Measurements from ENCODE around the gene TSPEAR.
"Not testable (repeated sequence)": the region's sequence is repeated elsewhere in the genome, so short reads cannot be mapped to it uniquely, and the experiment has no call there.

TSPEAR gene

GRCh38 chr21:44603911-44604310 is 107.5 kb downstream of the TSPEAR start:
- no peak for TF ChIP-seq CTCF (IDR thresholded peaks at IDR 0.05; ENCODE audit: low read depth, low read length)
- H3K4me3 ChIP-seq (ENCODE audit: low read depth, low read length) = no peak overlapping the region

GRCh38 chr21:44603109-44603875 is 108.1 kb downstream of the TSPEAR start:
- H3K4me3 ChIP-seq (ENCODE audit: low read depth, low read length) = no peak overlapping the region
- no peak for TF ChIP-seq CTCF (IDR thresholded peaks at IDR 0.05; ENCODE audit: low read depth, low read length)

- TF ChIP-seq CTCF (IDR thresholded peaks at IDR 0.05; ENCODE audit: low read depth, low read length) = no peak
- H3K4me3 ChIP-seq (ENCODE audit: low read depth, low read length) = no peak overlapping the region
Observed at GRCh38 chr21:44602463-44602850, 108.9 kb downstream of the TSPEAR start.

GRCh38 chr21:44601596-44602462 is 109.5 kb downstream of the TSPEAR start:
- no peak overlapping the region for H3K4me3 ChIP-seq (ENCODE audit: low read depth, low read length)
- TF ChIP-seq CTCF (IDR thresholded peaks at IDR 0.05; ENCODE audit: low read depth, low read length) = no peak

- not testable (repeated sequence) for H3K4me3 ChIP-seq (ENCODE audit: low read depth, low read length)
Observed at GRCh38 chr21:44601091-44601490, 110.3 kb downstream of the TSPEAR start.

- not testable (repeated sequence) for H3K4me3 ChIP-seq (ENCODE audit: low read depth, low read length)
Observed at GRCh38 chr21:44600118-44600978, 111.0 kb downstream of the TSPEAR start, which contains the start of gene KRTAP10-7. Gene KRTAP10-7, plus strand, starts transcription at chr21:44600597. Its CDS starts 25 bp downstream, at chr21:44600622.

GRCh38 chr21:44599264-44600029 is 111.9 kb downstream of the TSPEAR start:
- no peak for TF ChIP-seq CTCF (IDR thresholded peaks at IDR 0.05; ENCODE audit: low read depth, low read length)
- no peak overlapping the region for H3K4me3 ChIP-seq (ENCODE audit: low read depth, low read length)

Data from WI38 (cell line).